Stimulated activated memory B cell treated with anti-CD40 and anti-IgM and Interleukin-4, amounts not matched to agents 10 μg/mL and 1 μg/mL and 100 μg/mL, for 72 hours (primary cell): Measurements from ENCODE around the gene TMEM184A.
"Not testable (repeated sequence)": the region's sequence is repeated elsewhere in the genome, so short reads cannot be mapped to it uniquely, and the experiment has no call there.

Experiments
- ATAC-seq: fragments of 150-1000 bp; cut with Tn5 transposase; 2 replicates; pipeline ENCODE4 v1.10.0; 2021
- H3K27ac Mint-ChIP-seq: one replicate; pipeline ENCODE4 v1.8.0; 2022; ENCODE audit warnings: mild to moderate bottlenecking, mixed read lengths
- H3K27me3 Mint-ChIP-seq: one replicate; pipeline ENCODE4 v1.8.0; 2022; ENCODE audit warnings: mixed read lengths
- H3K36me3 Mint-ChIP-seq: one replicate; pipeline ENCODE4 v1.8.0; 2022; ENCODE audit warnings: mixed read lengths
- H3K4me1 Mint-ChIP-seq: one replicate; pipeline ENCODE4 v1.8.0; 2022; ENCODE audit warnings: mixed read lengths
- H3K4me3 Mint-ChIP-seq: one replicate; pipeline ENCODE4 v1.8.0; 2022; ENCODE audit warnings: mild to moderate bottlenecking, moderate library complexity, mixed read lengths
- H3K9me3 Mint-ChIP-seq: one replicate; pipeline ENCODE4 v1.8.0; 2022; ENCODE audit warnings: mixed read lengths

Gene TMEM184A

GRCh38 chr7:1520539-1521234, 35.3 kb downstream of the TMEM184A start:
- no peak for ATAC-seq
- Mint-ChIP-seq H3K9me3 (peaks cover 7% of the 10 kb centered on the region), H3K27ac (no peak overlapping the region), H3K27me3 (peaks cover 43% of the 10 kb centered on the region), H3K4me3 (no peak overlapping the region), H3K4me1 (peaks cover 9% of the 10 kb centered on the region), H3K36me3 (peaks cover 6% of the 10 kb centered on the region)

- not testable (repeated sequence) for ATAC-seq, H3K9me3 Mint-ChIP-seq, H3K27ac Mint-ChIP-seq, H3K4me3 Mint-ChIP-seq, H3K4me1 Mint-ChIP-seq, H3K36me3 Mint-ChIP-seq
- peaks cover 38% of the 10 kb centered on the region for H3K27me3 Mint-ChIP-seq
These were observed 36.6 kb downstream of the TMEM184A start for GRCh38 chr7:1519322-1519922.

- H3K36me3 Mint-ChIP-seq = peaks cover 6% of the 10 kb centered on the region
- H3K27ac Mint-ChIP-seq = no peak overlapping the region
- H3K4me1 Mint-ChIP-seq = peaks cover 28% of the 10 kb centered on the region
- H3K9me3 Mint-ChIP-seq = peaks cover 7% of the 10 kb centered on the region
- peaks cover 17% of the 10 kb centered on the region for H3K27me3 Mint-ChIP-seq
- H3K4me3 Mint-ChIP-seq = no peak overlapping the region
- ATAC-seq = no peak
These were observed 39.3 kb downstream of the TMEM184A start for GRCh38 chr7:1516586-1517251.

- peaks cover 32% of the 10 kb centered on the region for H3K4me1 Mint-ChIP-seq
- H3K9me3 Mint-ChIP-seq, H3K4me3 Mint-ChIP-seq, H3K27me3 Mint-ChIP-seq, ATAC-seq, H3K36me3 Mint-ChIP-seq, H3K27ac Mint-ChIP-seq: not testable (repeated sequence)
These were observed 40.5 kb downstream of the TMEM184A start for GRCh38 chr7:1515509-1515967.

GRCh38 chr7:1514995-1515401, 41.0 kb downstream of the TMEM184A start:
- no peak overlapping the region for H3K4me3 Mint-ChIP-seq
- H3K27me3 Mint-ChIP-seq = peaks cover 8% of the 10 kb centered on the region
- no peak overlapping the region for H3K27ac Mint-ChIP-seq
- peaks cover 7% of the 10 kb centered on the region for H3K9me3 Mint-ChIP-seq
- ATAC-seq = no peak
- H3K4me1 Mint-ChIP-seq = peaks cover 35% of the 10 kb centered on the region
- H3K36me3 Mint-ChIP-seq = peaks cover 6% of the 10 kb centered on the region

GRCh38 chr7:1514407-1514806, 41.6 kb downstream of the TMEM184A start:
- Mint-ChIP-seq H3K4me3 (no peak overlapping the region), H3K27me3 (peaks cover 8% of the 10 kb centered on the region), H3K27ac (no peak overlapping the region), H3K4me1 (peaks cover 35% of the 10 kb centered on the region), H3K36me3 (peaks cover 6% of the 10 kb centered on the region), H3K9me3 (peaks cover 6% of the 10 kb centered on the region)
- ATAC-seq = no peak

- Mint-ChIP-seq H3K36me3 (no peaks in the 10 kb centered on the region), H3K4me1 (peaks cover 35% of the 10 kb centered on the region), H3K27ac (peak overlapping the region; percentile 81), H3K4me3 (peak overlapping the region; percentile 56), H3K27me3 (peaks cover under 1% of the 10 kb centered on the region), H3K9me3 (no peaks in the 10 kb centered on the region)
- no peak for ATAC-seq
These were observed 42.3 kb downstream of the TMEM184A start for GRCh38 chr7:1513657-1514095.

- H3K36me3 Mint-ChIP-seq = no peaks in the 10 kb centered on the region
- no peaks in the 10 kb centered on the region for H3K9me3 Mint-ChIP-seq
- peaks cover 35% of the 10 kb centered on the region for H3K4me1 Mint-ChIP-seq
- H3K27ac Mint-ChIP-seq = peak overlapping the region; percentile 81
- ATAC-seq = peak; percentile 85
- H3K27me3 Mint-ChIP-seq = no peaks in the 10 kb centered on the region
- peak overlapping the region; percentile 56 for H3K4me3 Mint-ChIP-seq
These were observed 43.0 kb downstream of the TMEM184A start for GRCh38 chr7:1512781-1513656.

GRCh38 chr7:1511444-1512422, 44.3 kb downstream of the TMEM184A start:
- no peaks in the 10 kb centered on the region for H3K9me3 Mint-ChIP-seq
- peaks cover 40% of the 10 kb centered on the region for H3K4me1 Mint-ChIP-seq
- no peaks in the 10 kb centered on the region for H3K36me3 Mint-ChIP-seq
- H3K4me3 Mint-ChIP-seq = no peak overlapping the region
- ATAC-seq = no peak
- peak overlapping the region; percentile 81 for H3K27ac Mint-ChIP-seq
- H3K27me3 Mint-ChIP-seq = no peaks in the 10 kb centered on the region

GRCh38 chr7:1510780-1511154, 45.2 kb downstream of the TMEM184A start:
- peak; percentile 13 for ATAC-seq
- H3K27ac Mint-ChIP-seq = peak overlapping the region; percentile 81
- no peaks in the 10 kb centered on the region for H3K27me3 Mint-ChIP-seq

GRCh38 chr7:1509226-1509625, 46.8 kb downstream of the TMEM184A start:
- Mint-ChIP-seq H3K27ac (no peak overlapping the region), H3K36me3 (no peaks in the 10 kb centered on the region), H3K4me3 (no peak overlapping the region), H3K9me3 (no peaks in the 10 kb centered on the region), H3K4me1 (peaks cover 54% of the 10 kb centered on the region), H3K27me3 (no peaks in the 10 kb centered on the region)
- no peak for ATAC-seq

More at GRCh38 chr7:1510780-1511154, 45.2 kb downstream of the TMEM184A start:
- Mint-ChIP-seq H3K36me3 (no peaks in the 10 kb centered on the region), H3K4me1 (peaks cover 50% of the 10 kb centered on the region), H3K9me3 (no peaks in the 10 kb centered on the region), H3K4me3 (no peak overlapping the region)

- H3K27ac Mint-ChIP-seq = no peak overlapping the region
- H3K9me3 Mint-ChIP-seq = no peaks in the 10 kb centered on the region
- no peaks in the 10 kb centered on the region for H3K27me3 Mint-ChIP-seq
- H3K36me3 Mint-ChIP-seq = no peaks in the 10 kb centered on the region
- peaks cover 51% of the 10 kb centered on the region for H3K4me1 Mint-ChIP-seq
- no peak overlapping the region for H3K4me3 Mint-ChIP-seq
- ATAC-seq = no peak
These were observed 47.7 kb downstream of the TMEM184A start for GRCh38 chr7:1508277-1508758.

GRCh38 chr7:1505731-1506550, 50.1 kb downstream of the TMEM184A start:
- no peaks in the 10 kb centered on the region for H3K27me3 Mint-ChIP-seq
- H3K9me3 Mint-ChIP-seq = no peaks in the 10 kb centered on the region
- H3K4me3 Mint-ChIP-seq = peak overlapping the region; percentile 65
- peak overlapping the region; percentile 80 for H3K27ac Mint-ChIP-seq
- peak; percentile 22 for ATAC-seq
- peaks cover 49% of the 10 kb centered on the region for H3K4me1 Mint-ChIP-seq
- peaks cover 18% of the 10 kb centered on the region for H3K36me3 Mint-ChIP-seq
